H4 (cell line): ENCODE measurements around the gene LTA4H. TPM values are rescaled to one million over a fixed set of nuclear protein-coding genes. Genes with fewer than 3 reads are reported as not detected.

Source experiments
- DNase-seq: peaks from one replicate; pipeline ENCODE4 v3.0.0-alpha.2; 2015; ENCODE audit warnings: low spot score
- total RNA-seq: library from RNA; depleted of rRNA; stranded (reverse); fragments of >200 nt; shearing (Covaris generic); gene quantifications from 2 replicates; pipeline ENCODE4 v1.2.3, GENCODE V29; 2014

Gene LTA4H
- total RNA-seq, 1 experiment from 2014 or later = 85.7 TPM

DNA sequence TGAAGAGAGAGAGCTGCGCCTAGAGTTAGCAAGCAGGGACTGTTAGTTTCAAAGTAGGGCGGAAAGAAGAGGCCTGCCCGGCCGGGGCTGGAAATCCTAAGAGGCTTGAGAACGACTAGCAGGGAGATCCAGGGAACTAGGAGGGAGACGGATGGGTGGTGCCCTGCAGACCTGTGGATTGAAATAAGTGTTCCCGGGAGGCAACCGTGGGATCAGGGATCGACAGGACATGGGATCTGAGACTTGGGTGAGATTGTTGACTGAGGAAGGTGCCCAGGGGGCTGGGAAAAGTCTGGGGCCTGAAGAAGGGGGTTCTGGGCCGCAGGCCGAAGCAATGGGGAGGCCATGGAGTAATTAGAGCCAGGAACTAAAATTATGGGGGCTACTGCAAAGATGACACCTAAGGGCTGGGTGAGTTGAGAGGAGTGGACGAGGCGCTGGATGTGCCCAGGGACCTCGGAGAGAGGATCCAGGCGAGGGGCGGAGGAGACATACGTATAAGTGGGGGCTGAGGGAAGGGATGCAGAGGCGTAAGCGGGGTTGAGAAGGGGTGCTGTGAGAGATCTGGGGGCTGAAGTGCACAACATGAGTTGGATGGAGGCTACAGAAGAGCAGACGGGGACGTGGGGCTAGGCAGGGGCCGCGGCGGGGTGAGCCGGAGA, 635 bp downstream of the LTA4H start:
- DNase-seq = no peak

DNA sequence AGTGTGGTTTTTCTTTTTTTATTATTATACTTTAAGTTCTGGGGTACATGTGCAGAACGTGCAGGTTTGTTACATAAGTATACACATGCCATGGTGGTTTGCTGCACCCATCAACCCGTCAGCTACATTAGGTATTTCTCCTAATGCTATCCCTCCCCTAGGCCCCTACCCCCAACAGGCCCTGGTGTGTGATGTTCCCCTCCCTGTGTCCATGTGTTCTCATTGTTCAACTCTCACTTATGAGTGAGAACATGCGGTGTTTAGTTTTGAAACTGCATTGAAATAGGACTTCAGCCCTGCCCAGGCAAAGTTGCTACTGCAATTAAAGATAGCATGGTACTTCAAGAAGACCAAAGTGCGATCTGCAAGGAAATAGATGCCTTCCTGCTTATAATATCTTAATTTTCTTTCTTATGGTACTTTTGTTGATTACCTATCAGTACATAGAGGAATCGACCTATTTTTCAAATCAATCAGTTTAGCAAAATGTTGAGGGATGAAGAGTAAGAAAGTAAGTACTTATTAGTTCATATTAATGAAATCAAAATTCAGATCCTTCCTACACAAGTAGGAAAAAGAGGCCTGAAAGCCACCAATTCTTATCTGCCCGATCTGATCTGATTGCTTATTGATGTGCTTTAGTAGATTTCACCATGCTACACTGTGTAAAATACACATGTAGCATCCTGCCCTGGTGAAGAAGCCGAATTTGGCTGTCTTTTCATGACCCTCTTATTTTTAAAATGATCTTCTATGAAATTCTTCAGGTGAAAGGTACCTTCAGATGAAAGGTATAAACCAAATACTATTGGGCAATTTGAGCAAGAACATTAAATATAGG, 1.6 kb downstream of the LTA4H start:
- DNase-seq = no peak

DNA sequence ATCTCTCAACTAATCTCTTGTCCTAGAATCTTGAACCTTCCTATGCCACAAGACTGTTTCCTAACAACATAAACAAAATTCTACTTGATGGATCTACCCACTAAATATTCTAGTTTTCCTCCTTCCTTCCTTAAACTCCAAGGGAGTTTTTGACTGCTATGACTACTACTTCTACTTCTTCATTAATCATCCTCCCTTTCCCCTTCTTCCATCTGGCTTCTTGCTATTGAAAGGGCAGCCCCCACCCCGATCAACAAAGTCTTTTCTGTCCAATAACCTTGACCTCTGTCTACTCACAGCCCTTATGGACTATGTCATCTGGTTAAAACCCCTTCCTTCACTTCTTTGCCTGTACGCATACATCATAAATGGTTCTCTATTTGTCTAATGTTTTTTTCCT, 5.6 kb downstream of the LTA4H start:
- no peak for DNase-seq

DNA sequence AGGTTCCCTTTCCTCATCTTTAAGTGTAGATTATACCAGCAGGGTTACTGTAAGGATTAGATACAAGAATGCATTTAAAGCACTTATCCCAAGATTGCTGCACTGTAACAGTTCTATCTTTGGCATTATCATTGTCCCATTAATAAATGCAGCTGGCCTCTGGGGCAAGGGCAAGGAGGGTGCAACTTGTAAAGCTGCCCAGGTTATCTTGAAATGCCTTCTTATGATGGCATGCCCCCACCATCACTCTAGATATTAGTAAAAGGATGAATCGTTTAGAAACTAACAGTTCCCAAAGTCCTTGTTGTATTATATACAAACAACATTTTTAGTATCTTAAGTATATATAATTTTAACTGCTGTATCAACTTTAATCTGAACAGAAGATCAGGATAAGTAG, 6.8 kb downstream of the LTA4H start:
- DNase-seq = no peak

DNA sequence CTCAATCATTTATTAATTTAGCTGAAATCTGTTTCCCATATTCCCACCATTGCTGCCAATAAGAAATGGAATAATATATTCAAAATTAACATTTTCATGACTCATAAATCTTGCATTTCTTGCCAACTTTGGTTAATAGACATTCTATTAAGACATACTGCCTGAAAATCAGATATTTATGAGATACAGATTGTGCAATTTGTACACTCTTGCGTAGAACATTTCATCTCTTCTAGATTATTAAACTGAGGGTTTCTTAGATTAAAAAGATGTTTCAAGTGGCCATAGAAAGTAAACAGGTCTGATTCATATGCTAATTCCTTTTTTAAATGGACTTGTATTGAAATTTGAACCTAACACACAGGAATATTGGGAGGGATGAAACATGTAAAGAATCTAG, 9.1 kb downstream of the LTA4H start:
- DNase-seq = no peak

DNA sequence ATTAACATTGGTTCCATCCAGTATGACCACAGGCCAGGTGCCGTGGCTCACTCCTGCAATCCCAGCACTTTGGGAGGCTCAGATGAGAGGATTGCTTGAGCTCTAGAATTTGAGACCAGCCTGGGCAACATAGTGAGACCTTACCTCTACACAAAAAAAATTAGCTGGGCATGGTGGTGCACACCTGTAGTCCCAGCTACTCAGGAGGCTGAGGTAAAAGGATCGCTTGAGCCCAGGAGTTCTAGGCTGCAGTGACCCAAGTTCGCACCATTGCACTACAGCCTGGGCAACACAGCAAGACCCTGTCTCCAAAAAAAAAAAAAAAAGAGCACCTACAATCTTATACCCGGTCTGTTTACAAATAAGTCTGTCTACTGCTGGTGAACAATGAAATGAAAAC, 9.9 kb downstream of the LTA4H start:
- no peak for DNase-seq

DNA sequence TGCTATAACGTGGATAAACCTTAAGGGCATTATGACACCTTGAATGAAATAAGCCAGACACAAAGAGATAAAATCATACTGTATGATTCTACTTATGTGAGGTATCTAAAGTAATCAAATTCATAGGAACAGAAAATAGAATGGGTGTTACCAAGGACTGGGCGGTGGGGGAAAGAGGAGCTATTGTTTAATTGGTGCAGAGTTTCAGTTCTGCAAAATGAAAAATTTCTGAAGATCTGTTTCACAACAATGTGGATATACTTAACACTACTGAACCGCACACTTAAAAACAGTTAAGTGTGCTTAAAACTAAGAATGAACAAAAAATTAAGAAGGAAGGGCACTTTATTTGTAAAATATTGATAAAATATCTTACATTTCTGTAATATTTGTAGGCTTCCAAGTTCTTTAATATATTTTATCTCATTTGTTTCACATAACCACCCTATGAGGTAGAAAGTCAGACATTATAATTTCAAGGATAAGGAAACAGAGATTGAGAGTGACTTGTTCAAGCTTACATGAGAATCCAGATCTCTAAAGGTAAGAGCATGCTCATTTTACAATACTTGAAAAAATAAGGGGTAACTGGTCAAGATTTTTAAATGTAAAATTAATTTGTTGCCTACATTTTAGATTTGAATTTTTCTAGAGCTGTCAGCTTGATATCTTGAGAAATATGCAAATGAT, 14.9 kb downstream of the LTA4H start:
- no peak for DNase-seq

DNA sequence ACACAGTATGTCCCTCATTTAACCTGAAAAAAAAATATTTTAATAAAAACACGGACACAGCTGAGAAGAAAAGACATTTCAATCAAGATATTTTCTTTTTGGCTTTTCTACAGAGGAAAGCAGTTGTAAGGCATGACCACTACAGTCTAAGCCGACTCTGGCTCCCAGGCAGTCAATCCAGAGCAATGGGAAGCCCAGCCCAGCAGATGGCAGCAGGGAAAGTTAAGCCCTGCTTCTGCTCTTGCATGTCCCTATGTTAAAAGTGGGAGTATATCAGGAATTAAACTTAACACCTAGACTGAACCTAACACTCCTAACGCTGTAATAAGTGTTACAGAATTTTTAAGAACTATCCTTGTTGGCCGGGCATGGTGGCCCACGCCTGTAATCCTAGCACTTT, 19.7 kb downstream of the LTA4H start:
- DNase-seq = no peak

DNA sequence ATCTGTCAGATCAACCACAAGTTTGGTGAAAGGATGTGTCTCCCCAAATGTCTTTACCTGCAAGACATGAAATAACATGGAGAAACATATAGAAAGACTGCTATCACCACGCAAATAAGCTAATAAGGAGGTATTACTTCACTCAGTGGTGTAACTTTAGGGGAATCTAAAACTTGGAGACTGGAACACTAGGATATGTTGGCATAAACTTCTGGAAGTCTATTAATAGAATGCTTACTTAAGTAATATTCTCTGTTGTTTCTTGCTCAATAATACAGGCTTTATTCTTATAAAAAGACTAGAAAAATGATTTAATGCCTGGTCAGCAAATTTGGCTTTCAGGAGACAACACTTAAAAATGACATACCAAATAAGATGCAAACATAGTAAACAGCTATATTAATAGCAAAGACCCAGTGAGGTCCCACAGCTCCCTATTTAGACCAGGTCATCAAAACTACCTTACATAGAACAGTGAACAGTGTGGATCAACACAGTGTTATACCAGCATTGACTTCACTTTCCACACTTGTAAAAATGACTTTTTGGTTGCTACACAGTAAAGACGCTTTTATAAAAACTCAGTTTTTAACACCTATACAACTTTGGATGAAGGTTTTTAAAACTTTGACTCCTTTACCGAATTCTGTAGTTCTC, 20.3 kb downstream of the LTA4H start:
- DNase-seq = no peak

DNA sequence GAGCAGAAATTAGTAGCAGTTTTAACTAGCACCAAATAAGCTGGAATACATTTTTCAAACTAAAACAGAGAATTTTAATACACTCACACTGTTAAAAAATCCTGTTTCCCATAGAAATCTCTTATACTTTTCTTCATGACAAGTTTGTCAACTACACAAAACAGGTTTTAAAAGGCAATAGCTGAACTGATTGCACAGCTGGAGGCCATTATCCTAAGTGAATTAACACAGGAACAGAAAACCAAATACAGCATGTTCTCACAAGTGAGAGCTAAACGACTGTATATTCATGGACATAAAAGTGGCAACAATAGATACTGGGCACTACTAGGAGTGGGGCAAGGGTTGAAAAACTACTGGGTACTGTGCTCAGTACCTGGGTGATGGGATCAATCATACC, 27.7 kb downstream of the LTA4H start:
- no peak for DNase-seq

DNA sequence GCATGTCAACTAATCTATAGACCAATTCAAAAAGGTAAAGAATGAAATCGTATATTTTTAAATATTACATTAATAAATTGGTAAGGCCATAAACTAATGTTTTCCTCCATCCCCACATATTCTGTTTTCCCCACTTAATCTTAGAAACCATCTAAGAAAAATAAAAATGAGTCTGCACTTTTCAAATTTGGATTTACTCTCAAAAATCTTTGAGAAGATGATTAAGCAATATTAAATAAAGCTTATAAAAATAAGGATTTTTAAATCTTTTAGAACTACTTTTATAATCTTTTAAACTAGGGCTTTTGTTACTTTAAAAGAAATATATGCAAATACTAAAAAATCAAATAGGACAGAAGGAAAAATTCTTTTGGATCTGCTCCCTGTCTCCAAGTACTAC, 28.7 kb downstream of the LTA4H start:
- DNase-seq = no peak

DNA sequence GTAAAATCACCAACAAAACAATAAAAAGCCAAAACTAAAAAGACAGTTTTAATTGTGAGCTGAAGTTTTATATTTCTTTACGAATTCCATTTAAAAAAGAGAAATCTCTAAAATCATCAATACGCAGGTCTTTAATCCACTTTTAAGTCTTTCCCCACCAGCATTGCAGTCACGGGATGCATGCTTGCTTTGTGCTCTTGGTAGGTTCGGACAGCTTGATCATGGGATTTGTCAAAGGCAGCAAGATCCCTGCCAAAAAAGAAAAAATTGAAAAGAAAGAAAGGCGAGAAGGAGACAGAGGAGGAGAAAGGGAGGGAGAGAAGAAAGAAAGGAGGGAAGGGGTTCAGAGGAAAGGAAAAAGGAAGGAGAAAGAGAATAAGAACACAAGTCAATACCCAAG, 34.5 kb downstream of the LTA4H start:
- DNase-seq = no peak

DNA sequence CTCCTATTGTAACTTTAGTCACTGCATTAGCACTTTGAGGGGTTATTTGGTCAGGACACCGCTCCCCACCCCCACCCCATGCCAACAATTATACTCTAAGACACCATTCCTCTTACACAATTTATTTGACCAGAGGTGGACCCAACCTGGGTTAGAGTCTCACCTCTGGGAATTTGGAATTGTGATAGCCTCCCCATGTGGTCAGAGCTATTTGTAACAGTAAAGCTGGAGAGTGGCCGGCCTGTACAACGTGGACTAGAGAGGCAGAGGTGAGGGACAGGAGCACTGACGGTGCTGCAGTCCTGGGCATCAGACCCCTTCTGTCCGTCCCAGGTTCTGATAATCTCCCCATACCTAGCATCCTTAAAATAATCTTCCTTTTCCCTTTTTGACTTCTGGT, 35.9 kb downstream of the LTA4H start:
- DNase-seq = no peak

DNA sequence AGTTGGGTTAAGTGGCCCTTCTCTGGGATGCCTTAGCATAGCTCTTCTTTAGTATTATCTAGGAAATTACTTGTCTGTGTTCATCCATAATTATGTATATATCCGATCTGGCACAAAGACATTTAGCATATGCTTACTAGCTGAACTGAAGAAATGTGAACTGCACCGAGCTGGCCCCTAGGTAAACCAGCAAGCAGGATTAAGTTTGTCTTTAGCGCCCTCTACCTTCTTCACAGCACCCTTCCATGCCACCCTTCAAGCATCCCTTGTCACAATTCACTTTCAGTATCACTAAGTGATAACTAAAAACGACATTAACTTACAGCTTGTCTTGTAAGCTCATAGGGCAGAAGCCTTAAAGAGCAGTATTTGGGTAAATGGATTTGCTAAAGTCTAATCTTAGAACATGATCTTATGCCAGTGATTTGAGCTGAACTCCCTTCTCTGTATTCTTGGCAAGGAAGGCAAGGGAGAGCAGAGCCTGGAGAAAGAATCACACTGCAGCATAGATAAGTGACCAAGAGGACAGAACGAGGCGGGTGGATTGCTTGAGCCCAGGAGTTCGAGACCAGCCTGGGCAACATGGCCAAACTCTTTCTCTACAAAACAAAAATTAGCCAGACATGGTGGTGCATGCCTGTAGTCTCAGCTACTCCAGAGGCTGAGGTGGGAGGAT, 36.6 kb downstream of the LTA4H start:
- DNase-seq = peak; percentile 59

DNA sequence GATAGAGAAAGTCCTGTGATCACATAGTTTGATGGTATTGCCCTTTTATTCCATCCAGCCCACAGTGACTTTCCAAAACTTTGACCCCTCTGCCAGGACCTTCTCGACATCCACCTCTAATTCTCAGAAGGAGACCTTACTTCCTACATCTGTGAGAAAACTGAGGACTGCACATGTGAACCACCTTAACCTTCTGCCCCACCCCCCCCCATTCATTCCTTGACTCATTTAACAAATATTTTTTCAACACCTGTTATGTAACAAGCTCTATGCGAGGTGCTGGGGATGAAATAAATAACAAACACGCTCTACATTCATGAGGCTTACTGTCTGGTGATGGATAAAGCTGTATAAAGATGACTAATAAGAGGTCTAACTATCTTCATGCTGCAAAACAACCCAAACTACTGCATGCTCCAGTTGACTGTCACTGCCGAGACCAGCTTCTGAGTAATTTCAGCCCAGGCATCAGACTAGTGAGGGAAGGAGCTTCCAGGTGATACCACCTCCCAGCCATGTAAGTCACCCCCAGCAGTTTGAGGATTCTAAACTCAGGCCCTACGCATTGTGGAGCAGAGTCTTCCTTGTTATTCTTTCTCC, 37.4 kb downstream of the LTA4H start:
- DNase-seq = no peak

DNA sequence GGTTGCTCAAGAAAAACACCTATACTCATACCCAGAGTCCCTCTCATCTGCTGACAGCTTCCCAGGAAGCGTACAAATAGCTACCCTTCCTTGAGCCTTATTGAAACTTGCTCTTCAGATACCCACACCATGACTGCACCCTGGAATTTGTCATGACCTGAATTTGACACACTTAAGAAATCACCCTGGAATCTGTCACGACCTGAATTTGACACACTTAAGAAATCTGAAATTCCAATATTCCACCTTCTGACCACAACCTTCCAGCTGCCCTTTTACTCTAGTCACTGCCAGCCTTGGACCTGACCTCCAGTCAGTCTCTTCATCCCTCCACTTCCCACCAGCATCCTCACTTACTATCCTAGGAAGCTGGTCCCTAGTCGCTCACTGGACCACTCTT, 38.1 kb downstream of the LTA4H start:
- DNase-seq = no peak

DNA sequence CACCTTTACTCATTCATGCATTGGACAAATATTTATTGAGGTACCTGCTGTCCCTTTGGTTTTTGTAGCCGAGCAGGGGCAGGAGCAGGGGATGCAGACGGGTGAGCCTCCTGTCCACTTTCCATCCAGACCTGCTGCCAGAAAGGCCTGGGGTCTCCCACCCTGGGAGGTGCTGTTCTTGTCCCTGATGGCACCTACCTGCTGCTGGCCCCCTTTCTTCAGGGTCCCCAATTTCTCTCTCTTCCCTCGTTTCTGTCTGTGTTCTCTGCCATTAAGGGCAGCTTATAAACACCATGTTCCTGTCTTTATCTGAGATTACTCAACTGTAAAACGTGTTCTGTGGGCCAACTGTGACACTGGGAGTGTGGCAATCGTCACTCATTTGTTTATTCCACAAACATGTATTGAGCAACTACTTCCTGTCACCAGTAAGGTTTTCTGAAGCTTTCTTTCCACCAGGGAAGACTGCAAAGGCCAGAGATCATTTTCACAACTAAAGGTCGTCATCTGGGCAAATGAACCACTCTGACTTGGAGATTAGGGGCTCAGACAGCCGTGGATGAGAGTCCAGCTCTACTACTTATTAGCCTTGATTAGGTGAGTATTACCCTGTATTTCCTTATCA, 39.2 kb downstream of the LTA4H start, which contains the start of gene HAL:
HAL (minus strand) TSS at position 311 of the 625 bp plus-strand sequence. CDS start 434 bp downstream, outside the sequence.
- DNase-seq = peak; percentile 74

DNA sequence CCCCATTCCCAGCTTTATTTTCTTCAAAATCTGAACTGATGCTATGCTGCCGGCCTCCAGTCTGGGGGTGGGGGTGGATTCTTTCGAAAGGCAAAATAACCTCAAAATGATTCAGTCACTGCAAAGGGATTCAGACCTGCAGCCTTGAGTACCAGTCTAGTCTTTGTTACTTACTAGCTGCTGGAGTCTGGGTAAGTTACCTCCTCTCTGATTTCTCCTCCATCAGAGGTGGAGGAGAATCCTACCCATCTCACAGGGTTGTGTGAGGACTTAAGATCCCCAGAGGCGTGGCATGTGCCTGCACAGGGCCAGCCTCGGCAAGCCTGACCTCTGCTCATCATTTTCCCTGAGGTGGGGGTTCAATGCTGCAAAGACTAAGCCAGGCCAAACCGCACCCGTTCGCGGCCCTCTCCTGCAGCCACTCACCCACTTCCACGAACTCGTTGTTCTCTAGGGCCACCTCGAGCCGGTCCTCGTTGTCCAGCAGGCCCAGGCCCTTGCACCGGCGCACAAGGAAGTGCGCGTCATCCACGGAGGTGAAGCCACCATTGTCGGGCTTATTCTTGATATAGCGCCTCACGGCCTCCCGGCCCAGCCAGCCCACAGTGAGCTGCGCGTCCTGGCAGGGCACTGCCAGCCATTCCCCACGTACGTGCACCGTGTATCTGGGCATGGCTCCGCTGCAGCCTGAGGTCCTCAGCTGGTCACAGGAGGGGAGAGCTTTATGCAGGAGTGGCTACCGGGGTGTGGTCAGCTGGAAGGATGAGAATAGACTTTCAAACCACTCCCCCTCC, 40.0 kb downstream of the LTA4H start:
- DNase-seq = no peak

DNA sequence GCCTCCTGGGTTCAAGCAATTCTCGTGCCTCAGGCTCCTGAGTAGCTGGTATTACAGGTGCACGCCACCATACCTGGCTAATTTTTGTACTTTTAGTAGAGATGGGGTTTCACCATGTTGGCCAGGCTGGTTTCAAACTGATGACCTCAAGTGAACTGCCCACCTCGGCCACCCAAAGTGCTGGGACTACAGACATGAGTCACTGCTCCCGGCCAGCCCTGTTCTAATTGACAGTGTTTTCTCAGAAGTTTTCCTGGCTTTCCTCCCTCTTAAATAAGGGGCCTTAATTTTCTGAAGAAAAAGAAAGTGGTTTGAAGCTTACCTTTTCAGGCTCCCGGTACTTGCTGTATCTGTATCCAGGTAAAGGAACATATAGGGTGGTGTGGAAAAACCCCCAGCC, 40.9 kb downstream of the LTA4H start:
- DNase-seq = peak; percentile 27

DNA sequence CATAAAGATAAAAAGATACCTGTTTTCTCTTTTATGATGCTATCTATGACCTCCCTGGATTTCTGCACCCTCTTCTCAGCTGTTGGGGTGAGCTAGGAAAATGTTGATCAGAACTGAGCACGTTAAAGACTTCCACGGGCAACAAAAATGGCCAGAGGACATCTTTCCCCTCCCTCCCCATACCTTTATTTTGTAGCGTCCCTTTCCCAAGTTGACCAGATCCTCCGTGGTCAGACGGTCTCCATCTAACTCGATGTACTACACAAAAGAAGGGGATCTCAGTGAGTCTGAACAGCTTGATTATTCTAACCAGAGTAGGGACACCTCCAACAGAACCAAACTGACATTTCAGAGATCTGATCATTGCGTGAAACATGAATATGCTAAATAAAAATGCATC, 41.5 kb downstream of the LTA4H start:
- DNase-seq = no peak
